HCT116 (cell line): ENCODE results near the gene CCL17.

Experiments
- CBX3 ChIP-seq: IDR thresholded peaks from 2 replicates; pipeline ENCODE4 v1.6.1; 2012; ENCODE audit warnings: low read depth
- EZH2 ChIP-seq: fragments of 200-600 bp; sonication (generic); IDR thresholded peaks from 2 replicates; pipeline ENCODE4 v1.6.1; 2017; ENCODE audit warnings: antibody characterized with exemption, mixed run types
- YY1 ChIP-seq: IDR thresholded peaks from 2 replicates; pipeline ENCODE4 v1.6.1; 2011; ENCODE audit warnings: low read length, low read depth, moderate library complexity, mild to moderate bottlenecking; ENCODE audit not compliant: insufficient replicate concordance; ENCODE audit errors: extremely low read depth
- ZFX ChIP-seq: fragments of 450-650 bp; IDR thresholded peaks from 2 replicates; pipeline ENCODE4 v1.6.1; 2017
- ZNF274 ChIP-seq: fragments of 200-500 bp; sonication (Bioruptor generic); IDR thresholded peaks from 2 replicates; pipeline ENCODE4 v1.6.1; 2014; ENCODE audit warnings: mild to moderate bottlenecking, low read depth, low read length, inconsistent platforms

DNA sequence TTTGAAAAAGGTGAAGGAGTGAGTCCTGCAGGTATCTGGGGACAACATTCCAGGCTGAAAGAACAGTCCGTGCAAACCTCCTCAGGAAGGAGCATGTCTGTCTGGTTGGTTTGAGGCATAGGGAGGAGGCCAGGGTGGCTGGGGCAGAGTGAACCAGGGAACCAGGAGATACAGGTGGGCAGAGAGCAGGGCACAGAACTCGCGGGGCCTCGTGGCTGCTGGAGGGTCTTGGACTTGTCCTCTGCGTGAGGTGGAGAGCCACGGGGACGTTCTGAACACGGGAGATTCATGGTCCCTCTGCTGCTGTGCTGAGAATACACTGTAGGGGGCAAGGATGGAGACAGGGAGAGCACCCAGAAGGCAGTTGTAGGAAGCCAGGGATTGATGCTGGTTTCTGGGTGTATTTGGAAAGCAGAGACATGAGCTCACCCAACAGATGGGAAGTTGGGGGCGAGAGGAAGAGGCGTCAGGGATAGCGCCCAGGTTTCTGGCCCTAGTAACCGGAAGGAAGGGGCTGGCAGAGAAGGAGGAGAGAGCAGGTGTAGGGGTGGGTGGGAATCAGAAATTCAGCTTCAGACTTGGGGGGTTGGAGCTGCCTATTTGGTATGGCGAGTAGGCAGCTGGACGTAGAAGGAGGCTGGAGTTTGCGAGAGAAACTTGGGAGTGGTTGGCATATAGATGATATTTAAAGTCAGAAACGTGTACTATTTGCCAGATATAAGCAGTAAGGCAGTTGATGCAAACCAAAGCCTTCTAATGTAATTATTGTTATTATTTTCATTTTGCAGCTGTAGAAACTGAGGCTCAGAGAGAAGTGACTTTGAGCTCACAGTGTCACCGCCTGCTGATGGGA, at the start of gene CCL17:
- TF ChIP-seq CBX3 (no peak), ZFX (no peak), ZNF274 (no peak), EZH2 (no peak), YY1 (no peak)
